Transverse colon (tissue), 4 donors: ENCODE results near the gene GPC5.

Source experiments
- CTCF ChIP-seq, 5 experiments: fragments of 200-600 bp in 3 of 5; fragments of 450-650 bp in 2 of 5; sonication (generic) in 3 of 5; IDR thresholded peaks; 1 replicate in 2 of 5; 2 replicates in 3 of 5; pipeline ENCODE4 v1.5.1; 2016 to 2017; ENCODE audit warnings: antibody characterized with exemption in 5 of 5, inconsistent platforms in 3 of 5, mild to moderate bottlenecking in 2 of 5, moderate library complexity in 1 of 5
- POLR2A ChIP-seq: fragments of 450-650 bp; IDR thresholded peaks from one replicate; pipeline ENCODE4 v1.6.1; 2016; ENCODE audit warnings: antibody characterized with exemption, mild to moderate bottlenecking, moderate library complexity
- POLR2AphosphoS5 ChIP-seq, 3 donors: sonication (generic); formaldehyde crosslinking; IDR thresholded peaks; one replicate each; pipeline ENCODE4 v1.6.1; 2016; ENCODE audit warnings: antibody characterized with exemption in 3 of 3

- TF ChIP-seq CTCF (IDR thresholded peaks at IDR 0.05) (no peak), POLR2A (no peak), POLR2AphosphoS5 (IDR thresholded peaks at IDR 0.05) (no peak)
These were observed 484.5 kb downstream of the GPC5 start for GRCh38 chr13:91882918-91883317.
